Endothelial cell of umbilical vein (primary cell): ENCODE data around the gene GJB5.

Experiments
- EZH2 ChIP-seq: IDR thresholded peaks from 2 replicates; pipeline ENCODE4 v1.6.1; 2012; ENCODE audit warnings: borderline replicate concordance, low read depth, mild to moderate bottlenecking, moderate library complexity, low read length, inconsistent platforms; ENCODE audit not compliant: severe bottlenecking
- FOS ChIP-seq: IDR thresholded peaks from 2 replicates; pipeline ENCODE4 v1.6.1; 2011; ENCODE audit warnings: mild to moderate bottlenecking, low read length, moderate library complexity, borderline replicate concordance; ENCODE audit not compliant: insufficient read depth
- GATA2 ChIP-seq: IDR thresholded peaks from 2 replicates; pipeline ENCODE4 v1.7.0; 2011; ENCODE audit warnings: low read depth, mild to moderate bottlenecking, moderate library complexity, mixed read lengths, low read length; ENCODE audit not compliant: insufficient read length, insufficient read depth
- JUN ChIP-seq: IDR thresholded peaks from 2 replicates; pipeline ENCODE4 v1.6.1; 2011; ENCODE audit warnings: borderline replicate concordance, low read depth; ENCODE audit not compliant: insufficient read length, insufficient read depth
- MYC ChIP-seq: IDR thresholded peaks from one replicate; pipeline ENCODE4 v1.6.1; 2011; ENCODE audit warnings: mild to moderate bottlenecking, low read depth, low read length
- POLR2A ChIP-seq: IDR thresholded peaks from 2 replicates; pipeline ENCODE4 v1.6.1; 2012; ENCODE audit warnings: low read depth, mild to moderate bottlenecking, control low read depth, low read length
- POLR2AphosphoS5 ChIP-seq: IDR thresholded peaks from 2 replicates; pipeline ENCODE4 v1.6.1; 2012; ENCODE audit warnings: low read depth, mild to moderate bottlenecking, control low read depth, low read length, moderate library complexity; ENCODE audit not compliant: insufficient read depth
- TF ChIP-seq, protein P1 (sequence below), 2 donors: IDR thresholded peaks; 1 replicate in 1 of 2; 2 replicates in 1 of 2; pipeline ENCODE4 v1.5.1; 2011; ENCODE audit warnings: low read length in 2 of 2, mild to moderate bottlenecking in 2 of 2, moderate library complexity in 2 of 2, control low read depth in 1 of 2, inconsistent platforms in 1 of 2, low read depth in 1 of 2; ENCODE audit not compliant: insufficient read depth in 1 of 2; ENCODE audit errors: extremely low read depth in 1 of 2
- TF ChIP-seq, protein P2 (sequence below): IDR thresholded peaks from 2 replicates; pipeline ENCODE4 v1.6.1; 2011; ENCODE audit not compliant: insufficient read depth, insufficient read length

DNA sequence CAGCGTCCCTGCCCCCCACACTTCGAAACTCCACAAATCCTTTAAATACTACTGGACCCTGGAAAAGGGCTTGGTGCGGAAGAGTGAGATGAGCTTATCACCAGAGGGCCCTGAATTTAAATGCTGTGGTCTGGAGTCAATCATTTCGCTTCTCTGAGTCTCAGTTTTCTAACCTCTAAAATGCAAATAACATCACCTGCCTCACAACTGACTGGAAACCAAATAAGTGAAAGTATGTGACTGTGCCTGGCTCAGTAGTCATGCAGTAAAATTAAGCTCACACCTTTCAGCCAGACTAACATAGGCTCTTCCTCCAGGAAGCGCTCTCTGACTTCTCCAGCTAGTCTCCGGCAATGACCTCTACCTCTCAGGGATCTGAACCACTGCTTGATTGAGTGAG is 42.1 kb downstream of the GJB5 start:
- TF ChIP-seq, protein P1, sequence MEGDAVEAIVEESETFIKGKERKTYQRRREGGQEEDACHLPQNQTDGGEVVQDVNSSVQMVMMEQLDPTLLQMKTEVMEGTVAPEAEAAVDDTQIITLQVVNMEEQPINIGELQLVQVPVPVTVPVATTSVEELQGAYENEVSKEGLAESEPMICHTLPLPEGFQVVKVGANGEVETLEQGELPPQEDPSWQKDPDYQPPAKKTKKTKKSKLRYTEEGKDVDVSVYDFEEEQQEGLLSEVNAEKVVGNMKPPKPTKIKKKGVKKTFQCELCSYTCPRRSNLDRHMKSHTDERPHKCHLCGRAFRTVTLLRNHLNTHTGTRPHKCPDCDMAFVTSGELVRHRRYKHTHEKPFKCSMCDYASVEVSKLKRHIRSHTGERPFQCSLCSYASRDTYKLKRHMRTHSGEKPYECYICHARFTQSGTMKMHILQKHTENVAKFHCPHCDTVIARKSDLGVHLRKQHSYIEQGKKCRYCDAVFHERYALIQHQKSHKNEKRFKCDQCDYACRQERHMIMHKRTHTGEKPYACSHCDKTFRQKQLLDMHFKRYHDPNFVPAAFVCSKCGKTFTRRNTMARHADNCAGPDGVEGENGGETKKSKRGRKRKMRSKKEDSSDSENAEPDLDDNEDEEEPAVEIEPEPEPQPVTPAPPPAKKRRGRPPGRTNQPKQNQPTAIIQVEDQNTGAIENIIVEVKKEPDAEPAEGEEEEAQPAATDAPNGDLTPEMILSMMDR (IDR thresholded peaks at IDR 0.05; ENCODE audit: extremely low read depth in 1 of 2, insufficient read depth in 1 of 2, low read depth in 1 of 2, low read length in 2 of 2) = no peak
- TF ChIP-seq FOS (no peak), POLR2A (no peak), EZH2 (no peak), POLR2AphosphoS5 (no peak), GATA2 (no peak), JUN (no peak), MYC (no peak)
- TF ChIP-seq, protein P2, sequence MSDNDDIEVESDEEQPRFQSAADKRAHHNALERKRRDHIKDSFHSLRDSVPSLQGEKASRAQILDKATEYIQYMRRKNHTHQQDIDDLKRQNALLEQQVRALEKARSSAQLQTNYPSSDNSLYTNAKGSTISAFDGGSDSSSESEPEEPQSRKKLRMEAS = no peak
